ENCODE data around the gene ZNF24.
A peak's percentile ranks its signal among the peaks of the same experiment; 100 is the strongest.

ZNF24 gene

GRCh38 chr18:35343936-35344735 is at the start of gene ZNF24:
Gene ZNF24, minus strand, starts transcription at chr18:35344420. Its CDS starts 3,770 bp downstream, at chr18:35340650.
- DNase-seq (ENCODE audit: low spot score in 2 of 2) (peak; percentile 86 to 96), ATAC-seq (peak; percentile 93)
- H3K36me3 Mint-ChIP-seq: peaks cover 32% of the 10 kb centered on the region
- H3K4me1 Mint-ChIP-seq: peaks cover 41% of the 10 kb centered on the region
- H3K4me3 Mint-ChIP-seq: peak within 1 kb of the TSS; percentile 99
- H3K9me3 Mint-ChIP-seq: no peaks in the 10 kb centered on the region
- peak within 1 kb of the TSS; percentile 99 for H3K27ac Mint-ChIP-seq

GRCh38 chr18:35393716-35394115 is 49.5 kb upstream of the ZNF24 start:
- no peak for ATAC-seq
- DNase-seq (ENCODE audit: low spot score in 2 of 2): no peak

GRCh38 chr18:35392375-35392774 is 48.2 kb upstream of the ZNF24 start:
- DNase-seq (ENCODE audit: low spot score in 2 of 2) (no peak), ATAC-seq (no peak)
- H3K4me1 Mint-ChIP-seq: no peaks in the 10 kb centered on the region
- no peaks in the 10 kb centered on the region for H3K36me3 Mint-ChIP-seq
- no peaks in the 10 kb centered on the region for H3K9me3 Mint-ChIP-seq
- H3K4me3 Mint-ChIP-seq: no peak overlapping the region
- no peak overlapping the region for H3K27ac Mint-ChIP-seq

More at GRCh38 chr18:35393716-35394115, 49.5 kb upstream of the ZNF24 start:
- no peaks in the 10 kb centered on the region for H3K4me1 Mint-ChIP-seq
- no peaks in the 10 kb centered on the region for H3K36me3 Mint-ChIP-seq
- no peaks in the 10 kb centered on the region for H3K9me3 Mint-ChIP-seq
- H3K27ac Mint-ChIP-seq: no peak overlapping the region
- H3K4me3 Mint-ChIP-seq: no peak overlapping the region

- no peak for ATAC-seq
Measured at GRCh38 chr18:35390951-35391700, 46.9 kb upstream of the ZNF24 start.

GRCh38 chr18:35389095-35389618 is 44.9 kb upstream of the ZNF24 start:
- Mint-ChIP-seq H3K36me3 (no peaks in the 10 kb centered on the region), H3K4me1 (peaks cover 9% of the 10 kb centered on the region), H3K9me3 (no peaks in the 10 kb centered on the region), H3K27ac (no peak overlapping the region), H3K4me3 (no peak overlapping the region)
- no peak for DNase-seq (ENCODE audit: low spot score in 2 of 2)
- no peak for ATAC-seq

More at GRCh38 chr18:35390951-35391700, 46.9 kb upstream of the ZNF24 start:
- H3K9me3 Mint-ChIP-seq: no peaks in the 10 kb centered on the region
- H3K27ac Mint-ChIP-seq: no peak overlapping the region
- H3K36me3 Mint-ChIP-seq: no peaks in the 10 kb centered on the region
- no peak overlapping the region for H3K4me3 Mint-ChIP-seq
- H3K4me1 Mint-ChIP-seq: peaks cover 9% of the 10 kb centered on the region
- no peak for DNase-seq (ENCODE audit: low spot score in 2 of 2)

GRCh38 chr18:35387152-35387571 is 42.9 kb upstream of the ZNF24 start:
- no peak overlapping the region for H3K4me3 Mint-ChIP-seq
- H3K36me3 Mint-ChIP-seq: no peaks in the 10 kb centered on the region
- DNase-seq (ENCODE audit: low spot score in 2 of 2) (no peak), ATAC-seq (peak; percentile 44)
- H3K9me3 Mint-ChIP-seq: no peaks in the 10 kb centered on the region
- H3K4me1 Mint-ChIP-seq: peaks cover 9% of the 10 kb centered on the region
- no peak overlapping the region for H3K27ac Mint-ChIP-seq

GRCh38 chr18:35386600-35387100 is 42.4 kb upstream of the ZNF24 start:
- peak; percentile 31 to 69 for DNase-seq (ENCODE audit: low spot score in 2 of 2)
- Mint-ChIP-seq H3K4me1 (peaks cover 9% of the 10 kb centered on the region), H3K4me3 (no peak overlapping the region), H3K9me3 (no peaks in the 10 kb centered on the region), H3K36me3 (no peaks in the 10 kb centered on the region), H3K27ac (no peak overlapping the region)
- peak; percentile 85 for ATAC-seq

GRCh38 chr18:35383136-35383535 is 38.9 kb upstream of the ZNF24 start:
- H3K27ac Mint-ChIP-seq: no peak overlapping the region
- no peaks in the 10 kb centered on the region for H3K36me3 Mint-ChIP-seq
- peaks cover 9% of the 10 kb centered on the region for H3K4me1 Mint-ChIP-seq
- no peak for DNase-seq (ENCODE audit: low spot score in 2 of 2)
- ATAC-seq: no peak
- H3K4me3 Mint-ChIP-seq: no peak overlapping the region
- H3K9me3 Mint-ChIP-seq: no peaks in the 10 kb centered on the region

GRCh38 chr18:35379421-35379820 is 35.2 kb upstream of the ZNF24 start:
- no peak overlapping the region for H3K27ac Mint-ChIP-seq
- no peaks in the 10 kb centered on the region for H3K36me3 Mint-ChIP-seq
- H3K9me3 Mint-ChIP-seq: no peaks in the 10 kb centered on the region
- H3K4me1 Mint-ChIP-seq: peaks cover 5% of the 10 kb centered on the region
- H3K4me3 Mint-ChIP-seq: no peak overlapping the region
- ATAC-seq: no peak
- DNase-seq (ENCODE audit: low spot score in 2 of 2): no peak

- Mint-ChIP-seq H3K36me3 (no peaks in the 10 kb centered on the region), H3K4me1 (peaks cover 5% of the 10 kb centered on the region), H3K27ac (no peak overlapping the region), H3K9me3 (no peaks in the 10 kb centered on the region), H3K4me3 (no peak overlapping the region)
- no peak for DNase-seq (ENCODE audit: low spot score in 2 of 2)
- ATAC-seq: no peak
Measured at GRCh38 chr18:35378574-35378896, 34.3 kb upstream of the ZNF24 start.

- Mint-ChIP-seq H3K36me3 (no peaks in the 10 kb centered on the region), H3K4me1 (peaks cover 5% of the 10 kb centered on the region), H3K4me3 (peak overlapping the region; percentile 78), H3K9me3 (no peaks in the 10 kb centered on the region), H3K27ac (peak overlapping the region; percentile 43)
- DNase-seq (ENCODE audit: low spot score in 2 of 2) (no peak), ATAC-seq (no peak)
Measured at GRCh38 chr18:35377875-35378573, 33.8 kb upstream of the ZNF24 start.

- H3K9me3 Mint-ChIP-seq: no peaks in the 10 kb centered on the region
- H3K4me1 Mint-ChIP-seq: peaks cover 5% of the 10 kb centered on the region
- H3K27ac Mint-ChIP-seq: peak within 1 kb of the TSS; percentile 66
- peak; percentile 83 for ATAC-seq
- peak; percentile 50 to 82 for DNase-seq (ENCODE audit: low spot score in 2 of 2)
- peak within 1 kb of the TSS; percentile 78 for H3K4me3 Mint-ChIP-seq
- no peaks in the 10 kb centered on the region for H3K36me3 Mint-ChIP-seq
Measured at GRCh38 chr18:35376742-35377695, 32.8 kb upstream of the ZNF24 start, which contains the start of gene ZNF396. Gene ZNF396, minus strand, starts transcription at chr18:35377337. Its CDS starts 3,045 bp downstream, at chr18:35374292.

GRCh38 chr18:35376393-35376741 is 32.1 kb upstream of the ZNF24 start:
- Mint-ChIP-seq H3K27ac (peak overlapping the region; percentile 66), H3K4me1 (peaks cover 5% of the 10 kb centered on the region), H3K36me3 (no peaks in the 10 kb centered on the region), H3K9me3 (no peaks in the 10 kb centered on the region), H3K4me3 (peak overlapping the region; percentile 78)
- DNase-seq (ENCODE audit: low spot score in 2 of 2) (peak; percentile 5 to 64), ATAC-seq (peak; percentile 67)

GRCh38 chr18:35374708-35375107 is 30.5 kb upstream of the ZNF24 start:
- H3K36me3 Mint-ChIP-seq: no peaks in the 10 kb centered on the region
- no peak overlapping the region for H3K27ac Mint-ChIP-seq
- no peak overlapping the region for H3K4me3 Mint-ChIP-seq
- peaks cover 5% of the 10 kb centered on the region for H3K4me1 Mint-ChIP-seq
- ATAC-seq (no peak), DNase-seq (ENCODE audit: low spot score in 2 of 2) (no peak)
- no peaks in the 10 kb centered on the region for H3K9me3 Mint-ChIP-seq

Data from stimulated activated effector memory CD8-positive, alpha-beta T cell treated with anti-CD3 and anti-CD28 coated beads, Interleukin-12 subunit alpha, Interleukin-12 subunit beta, amount 100 ng/mL, for 72 hours (primary cell).